ENCODE results near the gene COMMD6.
"Not testable (repeated sequence)": the region's sequence is repeated elsewhere in the genome, so short reads cannot be mapped to it uniquely, and the experiment has no call there.

Gene COMMD6

DNA sequence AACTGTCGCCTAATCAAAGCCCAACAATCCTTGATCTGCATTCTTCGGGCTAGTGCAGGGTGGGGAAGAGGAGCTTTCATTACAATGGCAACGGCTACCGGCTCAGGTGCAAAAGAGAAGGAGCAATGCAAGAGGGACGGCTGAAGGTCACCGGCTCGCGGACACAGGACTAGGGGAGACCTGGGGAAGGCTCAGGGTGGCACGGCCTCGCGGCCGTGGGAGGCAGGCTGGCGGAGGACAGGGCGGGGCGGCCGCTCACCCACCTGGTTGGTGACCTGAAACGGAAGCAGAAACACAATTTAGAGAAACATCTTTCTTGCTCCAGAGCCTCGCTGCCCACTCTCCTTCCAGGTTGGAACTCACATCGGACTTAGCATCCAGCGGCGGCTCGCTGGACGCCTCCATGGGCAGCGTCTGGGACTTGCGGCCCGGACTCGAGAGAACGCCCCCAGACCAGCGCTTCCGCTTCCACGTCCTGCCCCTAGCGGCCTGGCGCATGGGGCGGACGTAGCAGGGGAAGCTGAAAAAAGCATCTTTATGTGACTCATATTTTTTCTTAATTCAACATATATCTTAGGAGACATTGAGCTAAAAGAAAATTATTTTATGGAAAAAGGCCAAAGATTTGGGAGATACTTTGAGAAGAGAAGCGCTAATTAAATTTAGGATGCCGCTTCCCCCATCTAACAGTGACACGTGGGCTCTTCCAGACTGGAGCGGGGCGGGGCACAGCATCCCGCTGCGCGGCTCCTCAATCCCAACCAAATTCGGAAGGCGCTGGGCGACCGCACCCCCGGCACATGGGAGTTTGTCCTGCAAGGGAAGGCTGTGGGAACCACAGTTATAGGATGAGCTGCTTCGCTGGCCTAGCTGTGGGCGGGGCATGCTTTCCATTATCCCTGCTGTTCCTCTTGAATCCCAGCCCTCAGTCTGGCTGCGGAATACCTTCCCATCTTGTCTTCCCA is at the start of gene COMMD6:
TSS of gene COMMD6 (minus strand) at position 441 of the 965 bp plus-strand sequence. CDS start at position 405, 36 bp downstream.
- FAIRE-seq, result no peak
- DNase-seq (ENCODE audit: insufficient read length, low spot score), result peak; percentile 75

DNA sequence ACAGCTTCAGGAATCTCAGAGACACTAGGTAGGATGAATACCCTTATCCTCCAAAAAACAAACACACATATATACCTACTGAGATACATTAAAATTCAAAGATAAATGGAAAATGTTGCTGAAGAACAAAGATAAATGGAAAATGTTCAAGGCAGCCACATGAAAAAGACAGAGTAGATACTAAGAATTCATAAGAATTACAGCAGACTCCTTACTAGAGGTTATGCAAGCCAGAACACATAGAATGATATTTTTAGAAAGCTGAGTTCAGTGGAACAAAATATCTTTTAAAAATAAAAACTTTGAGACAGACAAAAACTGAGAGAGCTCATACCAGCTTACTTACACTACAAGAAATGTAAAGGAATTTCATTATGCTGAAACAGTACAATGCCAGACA is 47.5 kb upstream of the COMMD6 start:
- FAIRE-seq, result no peak
- no peak for DNase-seq (ENCODE audit: insufficient read length, low spot score)

GRCh38 chr13:75583091-75583490 is 45.5 kb upstream of the COMMD6 start:
- FAIRE-seq, result no peak
- DNase-seq (ENCODE audit: insufficient read length, low spot score), result no peak

DNA sequence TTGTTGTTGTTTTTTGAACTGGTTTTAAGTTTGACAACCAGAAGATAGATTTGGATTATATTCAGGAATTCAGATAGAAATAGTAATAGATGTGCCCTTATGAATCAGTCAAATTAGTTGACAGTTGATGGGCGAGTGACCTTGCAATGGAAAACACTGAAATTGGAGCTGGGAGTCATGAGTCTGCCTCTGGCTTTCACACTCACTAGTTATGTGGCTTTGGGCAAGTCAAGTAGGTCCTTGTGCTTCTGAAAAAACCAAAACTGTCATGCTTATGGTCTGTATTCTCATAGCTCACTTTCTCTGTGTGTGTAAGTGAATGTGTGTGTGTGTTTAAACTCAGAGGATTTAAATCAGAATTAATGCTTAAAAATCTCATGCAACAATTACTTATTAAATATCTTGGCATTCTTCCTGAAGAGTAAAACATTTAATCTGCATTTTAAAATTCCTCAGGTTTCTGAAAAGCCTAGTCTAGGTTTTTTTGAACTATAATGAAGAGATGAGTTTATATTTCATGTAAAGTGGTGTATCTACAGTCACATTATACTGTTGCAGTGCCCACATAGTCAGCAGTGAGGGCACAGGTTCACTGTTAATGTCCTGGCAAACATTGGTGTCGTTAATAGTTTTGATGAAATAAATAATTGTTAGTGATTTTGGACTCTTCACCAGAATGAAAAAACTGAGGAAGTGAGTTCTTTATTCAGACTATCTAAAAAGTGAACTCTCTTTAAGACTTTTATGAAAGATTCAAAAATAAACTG is 44.4 kb upstream of the COMMD6 start:
- FAIRE-seq, result no peak
- no peak for DNase-seq (ENCODE audit: insufficient read length, low spot score)

DNA sequence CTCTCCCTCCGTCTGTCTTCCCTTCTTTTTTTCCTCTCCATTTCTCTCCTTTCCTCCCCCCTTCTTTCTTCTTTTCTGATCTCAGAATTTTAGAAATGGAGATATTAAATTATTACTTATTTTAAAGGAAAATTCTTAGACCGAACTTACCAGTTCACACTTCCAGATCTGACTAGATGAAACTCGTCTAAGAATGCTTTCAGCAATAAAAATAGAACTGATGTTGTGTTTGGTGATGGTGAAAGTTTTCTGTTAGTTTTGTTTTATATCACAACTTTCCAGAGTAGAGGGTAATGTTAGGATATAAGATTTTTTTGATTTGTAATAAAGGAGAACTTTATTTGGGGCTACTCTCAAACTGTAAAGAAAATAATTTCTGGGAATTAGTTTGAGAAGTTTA is 41.9 kb upstream of the COMMD6 start:
- FAIRE-seq (no peak), DNase-seq (ENCODE audit: insufficient read length, low spot score) (no peak)

- FAIRE-seq, result no peak
- DNase-seq (ENCODE audit: insufficient read length, low spot score), result no peak
Measured at GRCh38 chr13:75569576-75569975, 31.9 kb upstream of the COMMD6 start.

DNA sequence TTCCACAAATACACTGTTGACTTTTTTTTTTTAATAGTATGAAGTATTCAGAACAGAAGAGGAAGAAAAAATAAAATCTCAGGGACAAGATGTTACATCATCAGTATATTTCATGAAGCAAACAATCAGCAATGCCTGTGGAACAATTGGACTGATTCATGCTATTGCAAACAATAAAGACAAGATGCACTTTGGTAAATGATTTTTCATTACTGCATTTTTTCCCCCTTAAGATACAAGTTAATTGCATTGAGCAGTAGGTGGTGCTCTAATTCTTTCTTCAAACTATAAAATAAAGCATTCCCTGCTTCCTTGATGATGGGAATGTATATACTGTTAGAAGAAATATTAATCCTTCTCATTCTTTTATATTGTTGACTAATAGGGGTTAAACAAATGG is 29.0 kb upstream of the COMMD6 start:
- peak; percentile 22 for DNase-seq (ENCODE audit: insufficient read length, low spot score)

DNA sequence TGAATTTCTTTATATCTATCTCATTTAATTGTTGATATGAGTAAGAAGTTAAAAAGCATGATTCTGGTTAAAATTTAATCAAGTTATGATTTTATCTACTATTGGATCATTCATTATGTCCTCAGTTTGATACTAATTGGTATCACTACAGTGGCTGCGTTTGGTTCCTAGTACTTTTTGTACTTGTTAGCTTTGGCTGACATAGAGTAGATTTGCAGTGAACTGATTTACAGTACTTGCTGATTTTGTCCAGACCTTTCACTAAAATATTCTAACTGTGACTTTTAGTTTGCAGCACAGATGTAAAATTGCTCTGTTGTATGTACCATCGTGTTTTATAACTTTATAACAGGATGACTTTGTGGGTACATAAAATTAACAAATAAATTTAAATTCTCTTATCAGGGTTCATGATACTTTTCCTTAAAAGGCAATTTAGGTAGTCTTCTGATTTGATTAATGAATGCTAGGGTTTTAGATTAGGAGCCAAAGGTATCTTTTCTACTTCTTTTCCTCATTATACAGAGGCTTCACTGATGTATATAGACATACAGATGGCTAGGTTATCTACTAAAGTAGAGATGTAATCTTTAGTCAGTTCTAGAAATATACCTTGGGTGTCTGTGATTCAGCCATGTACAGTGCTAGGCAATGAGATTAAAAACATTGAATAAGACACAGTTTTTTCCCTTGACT is 20.7 kb upstream of the COMMD6 start:
- DNase-seq (ENCODE audit: insufficient read length, low spot score) (no peak), FAIRE-seq (no peak)

More for the DNA sequence above, 29.0 kb upstream of the COMMD6 start:
- FAIRE-seq, result no peak

GRCh38 chr13:75556961-75557360 is 19.3 kb upstream of the COMMD6 start:
- DNase-seq (ENCODE audit: insufficient read length, low spot score), result no peak
- FAIRE-seq, result no peak

DNA sequence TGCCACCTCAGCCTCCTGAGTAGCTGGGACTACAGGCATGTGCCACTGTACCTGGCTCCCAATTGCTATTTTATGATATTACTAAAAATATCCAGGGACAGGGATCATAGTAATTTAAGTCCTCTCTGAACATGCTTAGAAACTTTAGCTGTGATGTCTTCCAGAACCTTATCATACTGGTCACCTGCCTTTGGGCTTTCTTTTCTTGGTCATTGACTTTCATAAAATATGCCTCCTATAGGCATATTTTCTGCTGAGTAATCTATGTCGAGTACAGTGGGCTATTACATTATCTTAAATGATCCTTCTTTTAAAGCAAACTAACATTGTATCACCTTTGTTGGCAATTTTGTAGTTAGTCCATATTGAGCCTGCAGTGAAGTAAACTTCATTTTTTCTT is 18.2 kb upstream of the COMMD6 start:
- FAIRE-seq (no peak), DNase-seq (ENCODE audit: insufficient read length, low spot score) (no peak)

DNA sequence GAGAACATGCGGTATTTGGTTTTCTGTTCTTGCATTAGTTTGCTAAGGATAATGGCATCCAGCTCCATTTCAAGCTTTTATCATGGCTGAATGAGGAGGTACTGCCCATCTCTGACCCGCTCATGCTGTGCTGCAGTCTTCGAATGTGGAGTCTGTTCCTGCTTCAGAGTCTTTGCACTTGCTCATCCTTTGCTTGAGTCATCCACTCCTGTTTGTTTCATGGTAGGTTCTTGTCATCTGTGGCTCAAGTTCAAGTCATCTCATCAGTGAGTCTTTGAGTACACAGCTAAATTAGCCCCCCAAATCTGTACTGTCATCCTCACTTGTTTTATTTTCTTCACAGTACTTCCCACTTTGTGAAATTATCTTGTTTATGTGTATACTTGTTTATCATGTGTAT is 17.3 kb upstream of the COMMD6 start:
- FAIRE-seq (no peak), DNase-seq (ENCODE audit: insufficient read length, low spot score) (no peak)

- FAIRE-seq, result no peak
- no peak for DNase-seq (ENCODE audit: insufficient read length, low spot score)
Measured at GRCh38 chr13:75554464-75554863, 16.8 kb upstream of the COMMD6 start.

- peak; percentile 51 for DNase-seq (ENCODE audit: insufficient read length, low spot score)
- FAIRE-seq, result no peak
Measured at GRCh38 chr13:75550159-75550567, 12.5 kb upstream of the COMMD6 start.

- DNase-seq (ENCODE audit: insufficient read length, low spot score), result peak; percentile 86
- FAIRE-seq, result peak; percentile 79
Measured at GRCh38 chr13:75549262-75550158, 11.9 kb upstream of the COMMD6 start, which contains the start of gene UCHL3. UCHL3 (plus strand) TSS chr13:75549791; CDS start chr13:75549821, 30 bp downstream.

GRCh38 chr13:75547917-75548316 is 10.3 kb upstream of the COMMD6 start:
- FAIRE-seq (no peak), DNase-seq (ENCODE audit: insufficient read length, low spot score) (no peak)

GRCh38 chr13:75545386-75545785 is 7.7 kb upstream of the COMMD6 start:
- FAIRE-seq; DNase-seq (ENCODE audit: insufficient read length, low spot score): not testable (repeated sequence)

GRCh38 chr13:75544681-75545330 is 7.2 kb upstream of the COMMD6 start:
- DNase-seq (ENCODE audit: insufficient read length, low spot score), result no peak
- FAIRE-seq, result no peak

DNA sequence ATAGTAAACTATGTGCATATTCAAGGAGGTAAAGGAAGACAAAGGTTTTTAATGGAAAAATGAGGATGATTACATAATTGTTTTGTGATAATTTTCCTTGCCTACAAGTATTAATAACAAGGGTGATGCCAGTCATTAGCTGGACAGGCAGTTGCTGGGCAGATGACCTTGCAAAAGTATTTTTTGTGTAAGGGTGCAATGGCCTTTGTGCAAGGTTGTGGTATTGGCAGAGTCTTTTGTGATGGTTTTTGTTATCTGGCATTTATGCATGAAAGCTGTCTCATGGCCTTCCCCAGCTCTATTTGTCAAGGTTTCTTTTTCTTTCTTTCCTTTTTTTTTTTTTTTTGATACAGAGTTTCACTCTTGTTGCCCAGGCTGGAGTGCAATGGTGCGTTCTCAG is 4.3 kb upstream of the COMMD6 start:
- DNase-seq (ENCODE audit: insufficient read length, low spot score) (no peak), FAIRE-seq (no peak)

- DNase-seq (ENCODE audit: insufficient read length, low spot score), result no peak
- no peak for FAIRE-seq
Measured at GRCh38 chr13:75541287-75541686, 3.6 kb upstream of the COMMD6 start.

All from HTR-8/SVneo (cell line).